ENCODE results near the gene HOXB8.

DNA sequence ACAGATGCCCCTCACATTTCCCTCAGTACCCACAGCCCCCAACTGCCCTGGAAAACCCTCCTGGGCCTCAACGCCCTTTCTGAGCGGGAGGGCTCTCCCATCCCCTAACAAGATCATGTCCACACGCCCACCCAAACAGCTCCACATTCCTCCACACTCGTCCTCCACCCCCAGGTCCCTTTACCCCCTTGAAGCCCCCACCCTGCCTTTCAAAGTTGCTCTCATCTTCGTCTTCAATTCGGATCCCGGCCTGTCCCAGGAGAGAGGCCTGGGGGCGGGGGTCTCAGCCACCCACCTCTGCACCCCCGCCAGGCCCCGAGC lies 51.3 kb downstream of the HOXB8 start:
- TF ChIP-seq TCF4 (CRISPR knock-in tag; IDR thresholded peaks at IDR 0.05; ENCODE audit: borderline replicate concordance): no peak
- TF ChIP-seq, protein P1, sequence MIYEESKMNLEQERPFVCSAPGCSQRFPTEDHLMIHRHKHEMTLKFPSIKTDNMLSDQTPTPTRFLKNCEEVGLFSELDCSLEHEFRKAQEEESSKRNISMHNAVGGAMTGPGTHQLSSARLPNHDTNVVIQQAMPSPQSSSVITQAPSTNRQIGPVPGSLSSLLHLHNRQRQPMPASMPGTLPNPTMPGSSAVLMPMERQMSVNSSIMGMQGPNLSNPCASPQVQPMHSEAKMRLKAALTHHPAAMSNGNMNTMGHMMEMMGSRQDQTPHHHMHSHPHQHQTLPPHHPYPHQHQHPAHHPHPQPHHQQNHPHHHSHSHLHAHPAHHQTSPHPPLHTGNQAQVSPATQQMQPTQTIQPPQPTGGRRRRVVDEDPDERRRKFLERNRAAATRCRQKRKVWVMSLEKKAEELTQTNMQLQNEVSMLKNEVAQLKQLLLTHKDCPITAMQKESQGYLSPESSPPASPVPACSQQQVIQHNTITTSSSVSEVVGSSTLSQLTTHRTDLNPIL (CRISPR knock-in tag; IDR thresholded peaks at IDR 0.05; ENCODE audit: low read depth): no peak
- no peak for TF ChIP-seq ZC3H10 (CRISPR knock-in tag; IDR thresholded peaks at IDR 0.05)
- TF ChIP-seq ZFP30 (CRISPR knock-in tag; IDR thresholded peaks at IDR 0.05): no peak
- TF ChIP-seq, protein P2, sequence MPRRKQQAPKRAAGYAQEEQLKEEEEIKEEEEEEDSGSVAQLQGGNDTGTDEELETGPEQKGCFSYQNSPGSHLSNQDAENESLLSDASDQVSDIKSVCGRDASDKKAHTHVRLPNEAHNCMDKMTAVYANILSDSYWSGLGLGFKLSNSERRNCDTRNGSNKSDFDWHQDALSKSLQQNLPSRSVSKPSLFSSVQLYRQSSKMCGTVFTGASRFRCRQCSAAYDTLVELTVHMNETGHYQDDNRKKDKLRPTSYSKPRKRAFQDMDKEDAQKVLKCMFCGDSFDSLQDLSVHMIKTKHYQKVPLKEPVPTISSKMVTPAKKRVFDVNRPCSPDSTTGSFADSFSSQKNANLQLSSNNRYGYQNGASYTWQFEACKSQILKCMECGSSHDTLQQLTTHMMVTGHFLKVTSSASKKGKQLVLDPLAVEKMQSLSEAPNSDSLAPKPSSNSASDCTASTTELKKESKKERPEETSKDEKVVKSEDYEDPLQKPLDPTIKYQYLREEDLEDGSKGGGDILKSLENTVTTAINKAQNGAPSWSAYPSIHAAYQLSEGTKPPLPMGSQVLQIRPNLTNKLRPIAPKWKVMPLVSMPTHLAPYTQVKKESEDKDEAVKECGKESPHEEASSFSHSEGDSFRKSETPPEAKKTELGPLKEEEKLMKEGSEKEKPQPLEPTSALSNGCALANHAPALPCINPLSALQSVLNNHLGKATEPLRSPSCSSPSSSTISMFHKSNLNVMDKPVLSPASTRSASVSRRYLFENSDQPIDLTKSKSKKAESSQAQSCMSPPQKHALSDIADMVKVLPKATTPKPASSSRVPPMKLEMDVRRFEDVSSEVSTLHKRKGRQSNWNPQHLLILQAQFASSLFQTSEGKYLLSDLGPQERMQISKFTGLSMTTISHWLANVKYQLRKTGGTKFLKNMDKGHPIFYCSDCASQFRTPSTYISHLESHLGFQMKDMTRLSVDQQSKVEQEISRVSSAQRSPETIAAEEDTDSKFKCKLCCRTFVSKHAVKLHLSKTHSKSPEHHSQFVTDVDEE (CRISPR knock-in tag; IDR thresholded peaks at IDR 0.05): no peak
- no peak for TF ChIP-seq GLIS3 (CRISPR knock-in tag; IDR thresholded peaks at IDR 0.05)
- TF ChIP-seq, protein P3, sequence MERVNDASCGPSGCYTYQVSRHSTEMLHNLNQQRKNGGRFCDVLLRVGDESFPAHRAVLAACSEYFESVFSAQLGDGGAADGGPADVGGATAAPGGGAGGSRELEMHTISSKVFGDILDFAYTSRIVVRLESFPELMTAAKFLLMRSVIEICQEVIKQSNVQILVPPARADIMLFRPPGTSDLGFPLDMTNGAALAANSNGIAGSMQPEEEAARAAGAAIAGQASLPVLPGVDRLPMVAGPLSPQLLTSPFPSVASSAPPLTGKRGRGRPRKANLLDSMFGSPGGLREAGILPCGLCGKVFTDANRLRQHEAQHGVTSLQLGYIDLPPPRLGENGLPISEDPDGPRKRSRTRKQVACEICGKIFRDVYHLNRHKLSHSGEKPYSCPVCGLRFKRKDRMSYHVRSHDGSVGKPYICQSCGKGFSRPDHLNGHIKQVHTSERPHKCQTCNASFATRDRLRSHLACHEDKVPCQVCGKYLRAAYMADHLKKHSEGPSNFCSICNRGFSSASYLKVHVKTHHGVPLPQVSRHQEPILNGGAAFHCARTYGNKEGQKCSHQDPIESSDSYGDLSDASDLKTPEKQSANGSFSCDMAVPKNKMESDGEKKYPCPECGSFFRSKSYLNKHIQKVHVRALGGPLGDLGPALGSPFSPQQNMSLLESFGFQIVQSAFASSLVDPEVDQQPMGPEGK (CRISPR knock-in tag; IDR thresholded peaks at IDR 0.05; ENCODE audit: borderline replicate concordance): no peak
- TF ChIP-seq BACH2 (CRISPR knock-in tag; IDR thresholded peaks at IDR 0.05; ENCODE audit: borderline replicate concordance): no peak
- TF ChIP-seq ZFP3 (CRISPR knock-in tag; IDR thresholded peaks at IDR 0.05): no peak
- no peak for TF ChIP-seq RARB (CRISPR knock-in tag; IDR thresholded peaks at IDR 0.05)
- TF ChIP-seq TOX (CRISPR knock-in tag; IDR thresholded peaks at IDR 0.05; ENCODE audit: borderline replicate concordance): no peak
- TF ChIP-seq ZNF70 (CRISPR knock-in tag; IDR thresholded peaks at IDR 0.05): no peak

Data from SK-N-SH treated with all-trans-retinoic acid at 6 μM for 48 hours (cell line).